ENCODE results near the gene LYG1. TPM values are rescaled to one million over a fixed set of nuclear protein-coding genes. Genes with fewer than 3 reads are reported as not detected.
"Not testable (repeated sequence)": the region's sequence is repeated elsewhere in the genome, so short reads cannot be mapped to it uniquely, and the experiment has no call there.

LYG1 gene
- 0.12 and 0.15 TPM in 2 replicates for total RNA-seq (2014; rRNA removed; shearing (Covaris generic))

DNA sequence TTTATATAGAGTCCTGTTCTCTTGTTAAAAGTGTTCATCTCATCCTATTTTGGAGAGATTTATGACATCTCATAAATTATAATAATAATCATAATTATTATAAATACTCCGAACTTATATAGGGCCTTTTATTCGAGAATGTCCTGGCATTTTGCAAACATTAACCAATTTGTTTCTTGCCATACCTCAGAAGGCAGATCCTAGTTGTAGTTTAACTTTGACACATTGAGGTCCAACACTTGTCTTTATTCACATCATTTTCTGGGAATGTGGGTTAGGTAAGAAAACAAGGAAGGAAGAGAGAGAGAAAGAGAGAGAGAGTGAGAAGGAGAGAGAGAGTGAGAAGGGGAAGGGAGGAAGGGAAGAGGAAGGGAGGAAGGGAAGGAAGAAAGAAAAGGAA is at the start of gene LYG1:
Gene LYG1, minus strand, starts transcription at position 101 of the 400 bp plus-strand sequence. CDS start 5,527 bp downstream, outside the sequence.
- DNase-seq (ENCODE audit: low spot score) = not testable (repeated sequence)

DNA sequence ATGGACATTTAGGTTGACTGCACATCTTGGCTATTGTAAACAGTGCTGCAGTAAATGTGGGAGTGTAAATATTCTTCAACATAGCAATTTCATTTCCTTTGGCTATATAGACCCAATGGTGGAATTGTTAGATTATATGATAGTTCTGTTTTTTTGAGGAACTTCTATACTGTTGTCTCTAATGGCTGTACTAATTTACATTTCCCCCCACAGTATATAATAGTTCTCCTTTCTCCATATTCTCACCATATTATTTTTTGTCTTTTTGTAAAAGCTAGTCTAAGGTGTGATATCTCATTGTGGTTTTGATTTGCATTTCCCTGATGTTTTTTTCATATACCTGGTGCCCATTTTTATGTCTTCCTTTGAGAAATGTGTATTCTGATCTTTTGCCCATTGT is 49.2 kb upstream of the LYG1 start:
- no peak for DNase-seq (ENCODE audit: low spot score)

DNA sequence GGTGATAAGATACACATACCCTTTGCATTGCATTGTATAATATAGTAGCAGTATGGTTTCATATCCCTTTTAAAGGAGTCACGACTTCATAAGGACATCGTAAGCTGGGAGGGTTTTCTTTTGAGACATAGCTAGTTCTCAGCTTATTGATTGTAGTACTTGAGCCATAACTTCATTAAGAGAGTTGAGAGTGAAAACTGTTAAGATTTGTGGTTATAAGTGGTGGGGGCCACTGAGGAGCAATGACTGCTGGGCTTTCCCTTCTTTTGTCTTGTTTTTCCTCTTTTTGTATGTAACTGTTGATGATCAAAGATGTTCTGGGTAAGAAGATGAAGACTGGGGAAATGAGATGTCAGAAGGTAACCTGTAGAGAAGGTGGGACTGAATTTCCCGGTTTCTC is 47.2 kb upstream of the LYG1 start:
- DNase-seq (ENCODE audit: low spot score) = no peak

DNA sequence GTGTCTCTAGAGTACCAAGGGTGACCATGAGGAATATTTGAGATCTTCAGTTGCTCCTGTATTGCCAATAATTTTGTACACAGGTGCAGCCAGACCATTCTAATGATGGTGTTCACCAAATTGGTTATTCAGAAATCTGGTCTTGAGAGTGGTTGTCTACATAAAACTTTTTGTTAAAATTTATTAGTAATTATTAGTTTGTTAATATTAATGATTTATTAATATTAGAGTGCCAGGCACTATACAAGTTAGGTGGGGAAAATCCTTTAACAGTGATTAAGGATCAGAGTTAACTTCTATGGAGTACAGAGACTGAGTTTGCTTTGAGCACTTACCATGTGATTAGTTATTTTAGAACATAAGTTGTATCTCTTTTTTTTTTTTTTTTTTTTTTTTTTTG is 45.2 kb upstream of the LYG1 start:
- no peak for DNase-seq (ENCODE audit: low spot score)

DNA sequence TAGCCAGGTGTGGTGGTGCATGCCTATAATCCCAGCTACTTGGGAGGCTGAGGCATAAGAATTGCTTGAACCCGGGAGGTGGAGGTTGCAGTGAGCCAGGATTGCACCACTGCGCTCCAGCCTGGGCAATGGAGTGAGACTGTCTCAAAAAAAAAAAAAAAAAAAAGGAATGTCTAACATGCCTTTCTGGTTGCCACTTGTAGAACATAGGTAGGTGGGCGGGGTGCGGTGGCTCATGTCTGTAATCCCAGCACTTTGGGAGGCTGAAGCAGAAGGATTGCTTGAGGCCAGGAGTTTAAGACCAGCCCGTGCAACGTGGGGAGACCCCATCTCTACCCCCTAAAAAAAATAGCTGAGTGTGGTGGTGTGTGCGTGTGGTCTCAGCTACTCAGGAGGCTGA is 44.4 kb upstream of the LYG1 start:
- DNase-seq (ENCODE audit: low spot score) = not testable (repeated sequence)

DNA sequence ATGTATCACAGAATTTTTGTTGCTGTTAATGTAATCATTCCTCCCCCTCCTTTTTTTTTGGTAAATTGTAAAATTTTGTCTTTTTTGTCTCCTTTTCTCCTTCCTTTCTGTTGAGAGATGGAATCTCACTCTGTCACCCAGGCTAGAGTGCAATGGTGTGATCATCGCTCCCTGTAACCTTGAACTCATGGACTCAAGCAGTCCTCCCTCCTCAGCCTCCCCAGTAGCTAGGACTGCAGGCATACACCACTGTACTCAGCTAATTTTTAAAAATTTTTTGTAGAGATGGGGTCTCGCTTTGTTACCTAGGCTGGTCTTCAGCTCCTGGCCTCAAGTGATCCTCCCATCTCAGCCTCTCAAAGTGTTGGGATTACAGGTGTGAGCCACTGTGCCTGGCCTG is 41.5 kb upstream of the LYG1 start:
- DNase-seq (ENCODE audit: low spot score) = no peak

DNA sequence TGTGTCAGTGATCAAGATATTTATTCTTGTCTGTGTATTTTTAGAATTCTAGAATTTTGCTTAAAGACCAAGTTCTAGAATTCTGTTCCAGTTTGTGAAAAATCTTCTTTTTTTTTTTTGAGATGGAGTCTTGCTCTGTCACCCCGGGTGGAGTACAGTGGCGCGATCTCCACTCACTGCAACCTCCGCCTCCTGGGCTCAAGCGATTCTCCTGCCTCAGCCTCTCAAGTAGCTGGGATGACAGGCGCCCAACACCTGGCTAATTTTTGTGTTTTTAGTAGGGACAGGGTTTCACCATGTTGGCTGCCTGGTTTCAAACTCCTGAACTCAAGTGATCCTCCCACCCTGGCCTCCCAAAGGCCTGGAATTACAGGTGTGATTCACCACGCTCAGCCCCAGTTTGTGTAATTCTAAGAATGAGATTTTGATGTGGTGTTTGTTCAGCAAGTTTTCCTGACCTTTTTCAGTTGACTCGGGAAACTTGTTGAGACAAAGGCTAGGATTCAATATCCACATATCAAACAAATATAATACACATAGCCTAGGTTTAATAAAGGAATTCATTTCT is 39.8 kb upstream of the LYG1 start:
- no peak for DNase-seq (ENCODE audit: low spot score)

DNA sequence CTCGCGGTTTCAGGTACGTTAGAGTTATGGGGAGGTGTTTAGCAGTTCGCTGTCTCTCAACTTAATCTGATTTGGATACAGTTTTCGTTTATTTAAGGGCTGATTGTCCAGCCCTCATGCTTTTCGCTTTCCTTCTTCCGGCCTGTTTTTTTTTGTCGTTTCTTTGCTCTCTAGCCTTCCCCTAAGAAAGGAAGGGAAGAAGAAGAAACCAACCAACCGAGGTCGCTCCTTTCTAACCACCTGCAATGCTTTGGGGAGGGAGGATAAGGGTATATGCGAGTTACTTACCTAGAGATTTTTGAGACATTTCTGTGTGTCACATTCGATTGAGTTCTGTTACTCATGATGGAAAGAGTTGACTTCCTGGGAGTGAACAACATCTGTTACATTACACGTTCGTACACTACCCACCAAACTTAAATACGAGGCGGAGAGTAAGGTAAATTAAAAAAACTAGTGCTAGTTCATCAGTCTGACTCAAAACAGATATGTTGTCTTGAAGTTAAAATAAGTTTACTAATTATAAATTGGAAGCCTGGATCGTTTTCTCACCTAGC is 37.1 kb upstream of the LYG1 start:
- no peak for DNase-seq (ENCODE audit: low spot score)

DNA sequence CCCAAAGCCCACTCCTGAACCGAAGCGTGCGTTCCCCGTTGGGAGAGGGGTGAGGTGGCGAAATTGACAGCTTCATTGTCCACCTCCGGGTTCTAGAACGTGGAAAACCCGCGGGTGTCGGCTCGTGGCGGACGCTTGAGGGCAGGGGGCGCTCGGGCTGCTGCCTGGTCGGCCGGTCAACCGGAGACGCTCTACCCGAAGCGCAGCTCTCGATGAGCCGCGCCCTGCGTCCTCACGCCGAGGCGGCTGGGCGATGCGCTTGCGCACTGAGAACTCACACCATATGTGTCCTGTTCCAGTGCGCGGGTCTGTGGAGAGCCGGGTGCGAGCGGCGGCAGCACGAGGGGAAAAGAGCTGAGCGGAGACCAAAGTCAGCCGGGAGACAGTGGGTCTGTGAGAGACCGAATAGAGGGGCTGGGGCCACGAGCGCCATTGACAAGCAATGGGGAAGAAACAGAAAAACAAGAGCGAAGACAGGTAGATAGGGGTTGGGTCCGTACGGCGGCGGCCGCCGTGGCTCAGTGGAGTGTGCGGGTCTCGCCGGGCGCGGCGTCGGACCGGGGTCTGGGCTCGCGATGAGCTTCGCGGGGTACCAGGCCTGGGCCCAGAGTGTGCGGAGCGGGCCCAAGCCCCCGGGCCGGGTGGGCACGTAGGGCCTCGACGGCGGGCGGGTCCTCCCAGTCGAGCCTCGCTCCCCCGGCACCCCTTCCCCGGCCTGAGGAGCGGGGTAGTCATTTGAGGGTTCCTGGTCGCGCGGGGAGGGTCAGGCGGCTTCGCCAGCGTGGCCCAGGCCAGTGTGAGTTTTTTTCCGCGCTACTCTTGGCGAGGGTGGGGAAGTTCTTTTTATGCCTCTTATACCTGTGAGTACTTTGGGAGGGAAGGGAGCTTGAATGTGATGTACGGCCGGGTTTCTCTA is 36.4 kb upstream of the LYG1 start, which contains the start of gene EIF5B:
Gene EIF5B, plus strand, starts transcription at position 277 of the 916 bp plus-strand sequence. Its CDS starts 166 bp downstream, at position 443.
- peak; percentile 96 for DNase-seq (ENCODE audit: low spot score)

DNA sequence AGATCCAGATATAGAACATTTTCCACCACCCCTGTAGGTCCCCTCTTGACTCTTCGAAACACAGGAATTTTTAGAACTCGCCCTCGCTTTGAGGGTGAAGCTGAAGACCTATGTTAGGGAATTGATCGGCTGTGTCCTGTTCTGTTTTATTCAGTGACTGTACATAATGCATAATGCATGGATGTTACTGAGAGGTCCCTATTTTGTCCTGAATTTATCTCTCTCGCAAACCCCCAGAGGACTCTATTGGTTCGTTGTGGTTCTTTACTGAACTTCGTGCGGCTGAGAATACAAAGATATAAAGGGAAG is 35.8 kb upstream of the LYG1 start:
- no peak for DNase-seq (ENCODE audit: low spot score)

DNA sequence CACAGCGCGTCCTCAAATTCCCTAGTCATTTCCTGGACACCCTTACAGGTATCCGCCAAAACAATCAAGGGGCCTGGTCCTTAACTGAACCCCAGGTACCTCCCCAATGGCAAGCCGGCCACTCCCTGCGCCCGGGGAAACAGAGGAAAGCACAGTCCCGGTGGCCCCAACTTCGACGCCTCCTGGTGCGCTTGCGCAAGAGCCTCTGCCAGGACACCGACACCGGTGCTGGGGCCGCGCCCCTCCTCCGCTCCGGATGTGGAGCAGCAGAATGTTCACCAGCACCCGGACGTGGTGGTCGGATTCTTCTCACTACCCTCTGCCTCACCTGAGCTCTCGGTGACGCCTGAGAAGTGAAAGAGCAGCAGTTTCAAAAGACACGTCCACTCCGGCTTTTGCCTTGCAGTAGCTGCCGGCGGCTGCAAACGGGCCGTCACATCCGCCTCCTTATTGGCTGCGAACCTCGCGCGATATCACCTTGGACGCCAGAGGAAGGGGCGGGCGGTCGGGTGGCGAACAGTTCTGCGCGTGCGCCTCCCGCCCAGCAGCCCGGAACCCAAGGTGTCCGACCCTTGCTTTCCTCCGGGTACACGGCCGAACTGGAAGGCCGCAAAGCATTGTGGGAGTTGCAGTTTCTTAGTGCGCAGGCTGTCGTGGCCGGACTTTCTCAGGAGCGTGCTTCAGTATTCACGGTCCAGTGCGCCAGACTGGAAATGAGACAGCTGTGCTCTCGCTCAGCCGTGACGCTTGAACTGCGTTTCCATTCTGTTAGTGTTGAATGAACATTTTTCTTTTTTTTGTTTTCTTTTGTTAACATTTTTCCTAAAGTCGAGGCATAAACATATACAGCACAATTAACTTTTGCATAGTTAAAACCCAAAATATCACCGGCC is 35.2 kb upstream of the LYG1 start, which contains the start of gene TXNDC9:
Gene TXNDC9, minus strand, starts transcription at position 423 of the 893 bp plus-strand sequence. CDS start 3,123 bp downstream, outside the sequence.
- DNase-seq (ENCODE audit: low spot score) = peak; percentile 99

DNA sequence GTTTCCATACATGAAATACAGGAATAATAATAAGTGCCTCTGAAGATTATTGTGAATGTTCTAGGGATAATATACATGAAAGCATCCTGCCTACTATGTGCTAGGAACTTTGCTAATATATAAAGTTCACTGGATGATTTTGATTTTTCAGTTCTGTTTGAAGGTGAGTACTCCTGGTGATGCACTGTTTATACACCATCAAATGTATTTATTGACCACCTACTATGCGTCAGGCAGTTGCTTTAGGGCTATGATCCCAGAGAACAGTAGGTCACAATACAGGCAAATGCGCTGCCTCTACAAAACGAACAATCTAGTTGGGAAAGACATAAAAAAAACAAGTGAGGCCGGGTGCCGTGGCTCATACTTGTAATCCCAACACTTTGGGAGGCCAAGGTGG is 24.4 kb upstream of the LYG1 start:
- DNase-seq (ENCODE audit: low spot score) = no peak

DNA sequence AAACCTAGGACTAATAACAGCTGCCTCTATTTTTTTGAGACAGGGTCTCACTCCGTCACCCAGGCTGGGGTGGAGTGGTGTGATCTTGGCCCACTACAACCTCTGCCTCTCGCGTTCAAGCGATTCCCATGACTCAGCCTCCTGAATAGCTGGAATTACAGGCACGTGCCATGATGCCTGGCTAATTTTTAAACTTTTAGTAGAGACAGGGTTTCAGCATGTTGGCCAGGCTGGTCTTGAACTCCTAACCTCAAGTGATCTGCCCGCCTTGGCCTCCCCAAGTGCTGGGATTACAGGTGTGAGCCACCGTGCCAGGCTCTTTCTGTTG is 16.8 kb upstream of the LYG1 start:
- not testable (repeated sequence) for DNase-seq (ENCODE audit: low spot score)

DNA sequence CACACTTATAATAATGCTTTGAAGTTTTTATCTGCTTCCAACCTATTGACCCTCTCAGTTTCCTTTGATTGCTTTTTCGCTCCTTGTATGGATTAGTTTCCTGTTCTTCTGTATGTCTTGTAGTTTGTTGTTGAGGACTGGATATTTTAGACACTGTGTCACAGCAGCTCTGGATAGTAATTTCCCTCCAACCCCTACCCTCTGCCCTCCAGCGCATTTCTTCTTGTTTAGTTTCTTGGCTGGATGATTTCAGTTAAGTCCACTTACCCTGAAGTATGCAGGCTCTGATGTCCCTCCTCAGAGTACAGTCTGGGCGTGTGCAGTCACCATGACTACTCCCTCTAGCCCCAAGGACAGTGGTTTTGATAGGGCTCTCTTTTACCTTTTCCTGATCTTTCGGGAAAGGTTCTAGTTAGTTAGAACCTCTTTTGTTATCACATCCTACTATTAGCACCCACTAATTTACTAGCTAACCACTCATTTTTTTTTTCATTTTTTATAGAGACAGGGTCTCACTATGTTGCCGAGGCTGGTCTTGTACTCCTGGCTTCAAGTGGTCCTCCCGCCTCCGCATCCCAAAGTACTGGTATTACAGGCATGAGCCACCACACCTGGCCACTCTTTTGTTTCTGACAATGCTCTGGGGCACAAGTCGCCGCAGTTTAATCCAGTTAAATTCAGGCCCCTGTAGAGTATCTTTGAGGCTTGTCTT is 16.3 kb upstream of the LYG1 start:
- DNase-seq (ENCODE audit: low spot score) = no peak

DNA sequence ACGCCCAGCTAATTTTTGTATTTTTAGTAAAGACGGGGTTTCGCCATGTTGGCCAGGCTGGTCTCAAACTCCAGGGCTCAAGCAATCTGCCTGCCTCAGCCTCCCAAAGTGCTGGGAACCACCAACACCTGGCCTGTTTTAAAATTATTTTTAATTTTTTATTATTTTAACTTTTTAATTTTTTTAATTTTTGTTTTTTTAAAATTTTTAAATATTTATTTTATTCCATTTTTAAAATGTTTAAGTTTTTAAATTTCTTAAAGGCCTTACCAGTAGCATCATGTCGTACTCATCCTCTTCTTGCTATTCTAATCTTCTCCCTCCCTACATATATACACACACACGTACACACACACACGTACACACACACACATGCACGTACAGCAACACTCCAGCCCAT is 1.4 kb downstream of the LYG1 start:
- DNase-seq (ENCODE audit: low spot score) = no peak

DNA sequence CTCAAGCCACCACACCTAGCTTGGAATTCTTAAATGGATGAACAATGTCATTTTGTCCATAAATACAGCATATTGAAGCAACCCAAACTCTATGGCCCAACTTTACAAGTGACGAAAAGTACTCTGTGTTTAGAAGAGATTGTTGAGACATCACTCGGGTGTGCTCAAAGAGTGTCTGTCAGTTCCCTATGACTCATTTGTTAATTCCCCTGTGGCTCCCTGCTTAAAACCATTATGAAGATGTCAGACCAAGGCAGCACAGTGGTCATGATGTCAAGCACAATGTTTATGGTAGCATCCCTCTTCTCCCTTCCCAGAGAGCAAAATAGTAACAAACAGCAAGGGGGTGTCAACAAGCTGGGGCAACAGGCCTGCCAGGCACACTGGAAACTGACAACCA is 3.0 kb downstream of the LYG1 start:
- DNase-seq (ENCODE audit: low spot score) = no peak

DNA sequence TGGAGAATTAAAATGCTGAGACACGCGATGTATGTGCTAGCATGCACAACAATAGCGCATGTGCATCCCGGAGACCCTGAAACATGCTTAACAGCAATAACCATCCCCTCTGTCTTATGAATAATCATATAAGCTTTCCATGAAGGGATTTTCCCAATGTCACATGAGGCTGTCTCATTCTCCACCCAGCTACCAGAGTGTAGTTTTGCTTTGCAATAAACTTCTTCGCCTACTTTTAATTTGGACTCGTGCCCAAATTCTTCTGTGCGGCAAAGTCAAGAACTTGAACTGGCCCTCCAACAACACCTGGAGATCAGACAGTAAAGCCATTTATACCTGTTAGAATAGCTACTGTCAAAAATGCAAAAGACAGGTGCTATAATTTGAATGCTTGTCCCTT is 15.5 kb downstream of the LYG1 start:
- no peak for DNase-seq (ENCODE audit: low spot score)

DNA sequence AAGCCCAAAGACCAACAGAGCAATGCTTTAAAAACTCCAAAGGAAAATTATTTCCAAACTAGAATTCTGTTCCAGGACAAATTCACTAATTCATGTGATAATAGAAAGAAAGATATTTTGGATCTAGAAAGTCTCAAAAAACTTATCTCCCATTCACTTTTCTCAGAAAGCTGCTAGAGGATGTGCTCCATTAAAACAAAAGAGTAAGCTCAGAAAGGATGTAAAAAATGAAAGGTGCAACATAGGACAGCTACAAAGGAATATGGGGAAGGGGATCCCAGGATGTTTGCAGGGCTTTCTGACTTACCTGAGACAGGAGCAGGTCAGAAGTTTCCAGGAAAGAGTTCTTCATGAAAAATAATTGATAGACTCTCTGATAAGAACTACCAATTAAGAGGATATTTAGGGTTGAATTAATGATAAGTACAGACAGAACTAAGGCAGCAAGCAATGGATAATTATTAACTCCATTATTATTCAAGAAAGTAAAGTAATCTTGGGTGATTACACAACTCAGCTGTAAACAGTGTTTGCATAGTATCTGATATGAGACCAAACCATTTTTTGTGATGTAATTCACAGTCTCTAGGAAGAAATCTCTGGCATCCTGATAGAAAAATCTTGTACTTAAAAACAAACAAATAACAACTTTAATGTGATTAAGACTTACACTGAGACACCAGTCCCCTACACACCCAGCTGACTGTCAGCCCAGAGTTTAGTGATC is 20.9 kb downstream of the LYG1 start:
- DNase-seq (ENCODE audit: low spot score) = no peak

DNA sequence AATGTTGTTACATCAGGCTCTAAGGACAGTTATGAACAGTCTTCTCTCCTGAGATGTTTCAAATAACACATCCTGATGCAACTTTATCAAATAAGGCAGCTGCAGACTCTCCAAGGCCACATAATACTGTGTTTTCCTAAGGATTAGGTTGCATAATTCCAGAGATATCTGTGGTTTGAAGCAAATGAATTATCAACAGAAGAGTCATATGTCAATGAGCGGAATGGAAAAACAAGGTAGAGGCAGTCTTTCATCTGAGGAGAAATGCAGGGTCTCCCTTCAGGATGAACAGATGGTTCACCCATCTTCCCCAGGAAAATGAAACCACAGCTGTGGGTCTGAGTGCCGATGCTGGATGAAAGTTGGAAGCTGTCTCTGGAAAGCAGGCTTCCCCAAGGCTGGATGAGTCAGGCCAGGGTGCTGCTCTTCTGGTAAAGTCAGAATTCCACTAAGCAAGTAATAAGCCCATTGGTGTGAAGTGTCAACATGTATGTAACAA is 22.2 kb downstream of the LYG1 start:
- peak; percentile 36 for DNase-seq (ENCODE audit: low spot score)

DNA sequence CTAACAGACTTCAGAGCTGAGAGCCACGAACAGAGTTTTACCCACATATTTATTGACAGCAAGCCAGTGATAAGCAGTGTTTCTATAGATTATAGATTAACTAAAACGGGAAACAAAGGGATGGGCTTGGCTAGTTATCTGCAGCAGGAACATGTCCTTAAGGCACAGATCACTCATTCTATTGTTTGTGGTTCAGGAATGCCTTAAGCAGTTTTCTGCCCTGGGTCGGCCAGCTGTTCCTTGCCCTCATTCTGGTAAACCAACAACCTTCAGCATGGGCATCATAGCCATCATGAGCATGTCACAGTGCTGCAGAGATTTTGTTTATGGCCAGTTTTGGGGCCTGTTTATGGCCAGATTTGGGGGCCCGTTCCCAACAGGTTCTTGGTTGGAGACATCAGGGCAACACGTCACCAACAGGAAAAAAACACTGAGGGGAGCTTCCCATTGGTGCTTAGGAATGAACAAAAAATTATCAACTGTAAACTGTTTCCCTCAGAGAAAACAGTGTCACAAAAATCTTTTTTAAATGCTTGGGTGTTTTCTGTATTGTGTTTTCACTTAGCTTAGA is 22.7 kb downstream of the LYG1 start:
- not testable (repeated sequence) for DNase-seq (ENCODE audit: low spot score)
